LNCAP (cell line): ENCODE data around the gene AKR1E2.

ENCODE experiments used
- CTCF ChIP-seq: fragments of 450-650 bp; IDR thresholded peaks from 2 replicates; pipeline ENCODE4 v1.5.1; 2017; ENCODE audit warnings: mild to moderate bottlenecking

Gene AKR1E2

GRCh38 chr10:4786043-4786839, 39.8 kb upstream of the AKR1E2 start:
- no peak for TF ChIP-seq CTCF

- TF ChIP-seq CTCF, result no peak
These were observed 36.0 kb upstream of the AKR1E2 start for GRCh38 chr10:4790045-4790444.

- no peak for TF ChIP-seq CTCF
These were observed 35.1 kb upstream of the AKR1E2 start for GRCh38 chr10:4790922-4791321.

GRCh38 chr10:4792381-4792780, 33.6 kb upstream of the AKR1E2 start:
- no peak for TF ChIP-seq CTCF

- no peak for TF ChIP-seq CTCF
These were observed 24.6 kb upstream of the AKR1E2 start for GRCh38 chr10:4801405-4801804.

GRCh38 chr10:4802711-4803487, 23.1 kb upstream of the AKR1E2 start:
- TF ChIP-seq CTCF, result no peak

GRCh38 chr10:4803822-4804221, 22.2 kb upstream of the AKR1E2 start:
- TF ChIP-seq CTCF, result no peak
